Hepatocyte (in vitro differentiated cells): ENCODE measurements around the gene STARD13. TPM values are rescaled to one million over a fixed set of nuclear protein-coding genes. Genes with fewer than 3 reads are reported as not detected.

Source experiments
- DNase-seq: peaks from one replicate; pipeline ENCODE4 v3.0.0-alpha.2; 2016; ENCODE audit warnings: low spot score
- H2AFZ ChIP-seq: fragments of 200-600 bp; sonication (generic); 2 replicates; pipeline ENCODE4 v1.6.0; 2016; ENCODE audit warnings: antibody characterized with exemption, mild to moderate bottlenecking
- H3K27ac ChIP-seq: fragments of 200-600 bp; sonication (generic); 2 replicates; pipeline ENCODE4 v1.5.1; 2016; ENCODE audit warnings: mild to moderate bottlenecking
- H3K27me3 ChIP-seq: fragments of 200-600 bp; sonication (generic); 2 replicates; pipeline ENCODE4 v1.6.1; 2016
- H3K36me3 ChIP-seq: fragments of 200-600 bp; sonication (generic); replicated peaks from 2 replicates; pipeline ENCODE4 v1.5.1; 2016; ENCODE audit warnings: low read depth; ENCODE audit not compliant: insufficient read depth
- H3K4me1 ChIP-seq: fragments of 200-600 bp; sonication (generic); 2 replicates; pipeline ENCODE4 v1.5.1; 2016; ENCODE audit warnings: mild to moderate bottlenecking, moderate library complexity; ENCODE audit not compliant: insufficient read depth
- H3K4me2 ChIP-seq: fragments of 200-600 bp; sonication (generic); 2 replicates; pipeline ENCODE4 v1.6.0; 2016
- H3K4me3 ChIP-seq: fragments of 200-600 bp; sonication (generic); 2 replicates; pipeline ENCODE4 v1.5.1; 2016; ENCODE audit warnings: mild to moderate bottlenecking
- H3K79me2 ChIP-seq: fragments of 200-600 bp; sonication (generic); 2 replicates; pipeline ENCODE4 v1.6.0; 2017; ENCODE audit warnings: mild to moderate bottlenecking
- H3K9me2 ChIP-seq: fragments of 200-600 bp; sonication (generic); replicated peaks from 2 replicates; pipeline ENCODE4 v1.6.0; 2017; ENCODE audit warnings: mild to moderate bottlenecking; ENCODE audit not compliant: insufficient read depth
- H3K9me3 ChIP-seq: fragments of 200-600 bp; sonication (generic); 2 replicates; pipeline ENCODE4 v1.5.1; 2016; ENCODE audit warnings: low read depth, mild to moderate bottlenecking
- H4K20me1 ChIP-seq: fragments of 200-600 bp; sonication (generic); 2 replicates; pipeline ENCODE4 v1.6.0; 2016; ENCODE audit warnings: mild to moderate bottlenecking; ENCODE audit not compliant: insufficient read depth, poor library complexity, severe bottlenecking
- EZH2 ChIP-seq: fragments of 200-600 bp; sonication (generic); IDR thresholded peaks from 2 replicates; pipeline ENCODE4 v1.6.1; 2016; ENCODE audit warnings: antibody characterized with exemption, mild to moderate bottlenecking, borderline replicate concordance
- EZH2phosphoT487 ChIP-seq: fragments of 200-600 bp; sonication (generic); IDR thresholded peaks from one replicate; pipeline ENCODE4 v1.6.1; 2018; ENCODE audit warnings: antibody characterized with exemption, mild to moderate bottlenecking, low read depth, moderate library complexity; ENCODE audit not compliant: unreplicated experiment, severe bottlenecking
- WGBS: methylation state at CpG from one replicate; pipeline ENCODE4 v1.1.6; 2016; ENCODE audit warnings: low lambda C conversion rate; ENCODE audit errors: missing lambda C conversion rate; 5-methylcytosine and 5-hydroxymethylcytosine counted together
- polyA plus RNA-seq: library from polyadenylated mRNA; unstranded; fragments of >200 nt; fragmentation: Nextera tagmentation; extraction: Ambion mirVana; gene quantifications from 2 replicates; pipeline ENCODE4 v1.2.1, GENCODE V29; 2016
- total RNA-seq: library from RNA; depleted of rRNA; stranded (reverse); fragments of >200 nt; gene quantifications from 2 replicates; pipeline ENCODE4 v1.2.3, GENCODE V29; 2014
- TF ChIP-seq, protein P1 (sequence below): fragments of 200-600 bp; sonication (generic); IDR thresholded peaks from 2 replicates; pipeline ENCODE4 v1.5.1; 2016; ENCODE audit warnings: antibody characterized with exemption, mild to moderate bottlenecking; ENCODE audit not compliant: poor library complexity

The STARD13 gene
- total and polyA plus RNA-seq, 2 experiments from 2014 or later, result 5.4 to 13.5 TPM

DNA sequence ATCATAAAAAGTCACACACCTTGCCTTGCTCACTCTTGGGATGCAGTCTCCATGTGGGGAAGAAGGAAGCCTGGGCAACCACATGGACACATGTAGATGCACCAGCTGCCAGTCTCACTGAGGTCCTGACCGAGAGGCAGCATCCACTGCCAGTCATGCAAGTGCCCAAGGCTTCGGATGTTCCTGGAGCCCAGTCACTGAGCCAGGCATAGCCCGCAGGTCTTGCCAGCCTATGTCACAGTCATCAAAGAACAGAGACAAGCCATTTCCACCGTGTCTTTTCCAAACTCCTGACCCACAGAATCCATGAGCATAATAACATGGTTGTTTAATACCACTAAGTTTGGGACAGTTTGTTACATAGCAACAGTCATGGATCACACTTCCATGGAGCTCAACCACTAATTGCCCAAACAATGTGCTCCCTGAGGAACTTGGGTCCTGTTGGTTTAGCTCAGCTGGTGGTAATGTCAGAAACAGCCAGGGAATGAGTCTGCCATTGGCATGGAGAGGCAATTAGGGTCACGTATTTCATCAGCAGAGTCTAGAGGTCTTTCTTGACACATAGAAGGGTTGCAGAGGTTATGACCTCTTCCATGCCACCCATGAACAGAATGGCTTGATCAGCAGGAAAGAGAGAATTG lies 21.5 kb downstream of the STARD13 start:
- TF ChIP-seq EZH2phosphoT487, result no peak
- TF ChIP-seq, protein P1, sequence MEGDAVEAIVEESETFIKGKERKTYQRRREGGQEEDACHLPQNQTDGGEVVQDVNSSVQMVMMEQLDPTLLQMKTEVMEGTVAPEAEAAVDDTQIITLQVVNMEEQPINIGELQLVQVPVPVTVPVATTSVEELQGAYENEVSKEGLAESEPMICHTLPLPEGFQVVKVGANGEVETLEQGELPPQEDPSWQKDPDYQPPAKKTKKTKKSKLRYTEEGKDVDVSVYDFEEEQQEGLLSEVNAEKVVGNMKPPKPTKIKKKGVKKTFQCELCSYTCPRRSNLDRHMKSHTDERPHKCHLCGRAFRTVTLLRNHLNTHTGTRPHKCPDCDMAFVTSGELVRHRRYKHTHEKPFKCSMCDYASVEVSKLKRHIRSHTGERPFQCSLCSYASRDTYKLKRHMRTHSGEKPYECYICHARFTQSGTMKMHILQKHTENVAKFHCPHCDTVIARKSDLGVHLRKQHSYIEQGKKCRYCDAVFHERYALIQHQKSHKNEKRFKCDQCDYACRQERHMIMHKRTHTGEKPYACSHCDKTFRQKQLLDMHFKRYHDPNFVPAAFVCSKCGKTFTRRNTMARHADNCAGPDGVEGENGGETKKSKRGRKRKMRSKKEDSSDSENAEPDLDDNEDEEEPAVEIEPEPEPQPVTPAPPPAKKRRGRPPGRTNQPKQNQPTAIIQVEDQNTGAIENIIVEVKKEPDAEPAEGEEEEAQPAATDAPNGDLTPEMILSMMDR, result no peak
- TF ChIP-seq EZH2, result no peak
- 96% methylated on average over 5 of the region's 5 CpGs for WGBS
- Histone ChIP-seq H3K27me3 (no peaks in the 10 kb centered on the region), H4K20me1 (no peaks in the 10 kb centered on the region), H3K36me3 (no peaks in the 10 kb centered on the region), H3K79me2 (peaks cover 57% of the 10 kb centered on the region), H3K4me1 (peaks cover 18% of the 10 kb centered on the region), H3K9me2 (no peaks in the 10 kb centered on the region), H3K27ac (no peak overlapping the region), H2AFZ (no peak overlapping the region), H3K4me2 (no peak overlapping the region), H3K9me3 (no peaks in the 10 kb centered on the region), H3K4me3 (no peak overlapping the region)
- DNase-seq, result no peak

- no peaks in the 10 kb centered on the region for H4K20me1 ChIP-seq
- H3K27ac ChIP-seq, result peak overlapping the region; percentile 75
Measured at GRCh38 chr13:33263484-33263883, 22.1 kb downstream of the STARD13 start.

DNA sequence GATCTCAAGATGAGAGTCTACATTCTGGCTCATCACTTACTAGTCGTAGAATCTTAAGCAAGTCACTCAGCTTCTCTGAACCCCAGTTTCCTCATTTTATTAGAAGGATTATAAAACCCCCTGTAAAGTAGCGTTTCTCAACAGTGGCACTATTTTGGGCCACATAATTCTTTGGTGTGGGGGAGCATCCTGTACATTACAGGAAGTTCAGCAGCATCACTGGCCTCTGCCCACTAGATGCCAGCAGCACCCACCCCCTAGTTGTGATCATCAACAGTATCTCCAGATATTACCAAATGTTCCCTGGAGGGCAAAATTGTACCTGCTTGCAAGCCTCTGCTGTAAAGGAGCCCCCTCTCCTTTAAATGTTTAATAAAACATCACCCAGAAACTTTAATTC lies 22.6 kb downstream of the STARD13 start:
- Histone ChIP-seq H3K9me3 (no peaks in the 10 kb centered on the region), H3K27me3 (no peaks in the 10 kb centered on the region), H2AFZ (no peak overlapping the region), H4K20me1 (no peaks in the 10 kb centered on the region), H3K4me3 (no peak overlapping the region), H3K27ac (peak overlapping the region; percentile 75), H3K79me2 (peaks cover 47% of the 10 kb centered on the region), H3K9me2 (no peaks in the 10 kb centered on the region), H3K4me1 (peaks cover 20% of the 10 kb centered on the region), H3K36me3 (no peaks in the 10 kb centered on the region), H3K4me2 (no peak overlapping the region)
- 90% methylated on average over 2 of the region's 2 CpGs for WGBS
- no peak for DNase-seq
- TF ChIP-seq, protein P1, result no peak
- TF ChIP-seq EZH2phosphoT487 (no peak), EZH2 (no peak)

More at GRCh38 chr13:33263484-33263883, 22.1 kb downstream of the STARD13 start:
- Histone ChIP-seq H3K27me3 (no peaks in the 10 kb centered on the region), H3K4me1 (peaks cover 18% of the 10 kb centered on the region), H3K9me3 (no peaks in the 10 kb centered on the region), H3K36me3 (no peaks in the 10 kb centered on the region), H3K4me2 (no peak overlapping the region), H3K79me2 (peaks cover 52% of the 10 kb centered on the region), H2AFZ (no peak overlapping the region), H3K4me3 (no peak overlapping the region), H3K9me2 (no peaks in the 10 kb centered on the region)
- DNase-seq, result no peak
- TF ChIP-seq EZH2 (no peak), EZH2phosphoT487 (no peak)
- TF ChIP-seq, protein P1, result no peak
- 89% methylated on average over 5 of the region's 5 CpGs for WGBS
